ENCODE results near the gene ADORA2A. TPM values are rescaled to one million over a fixed set of nuclear protein-coding genes. Genes with fewer than 3 reads are reported as not detected.
A peak's percentile ranks its signal among the peaks of the same experiment; 100 is the strongest.

Gene ADORA2A
- total and polyA plus RNA-seq, 2 donors (not counting 1 experiment from before 2014, with no cell fraction given) = 0.78 to 1.5 TPM

DNA sequence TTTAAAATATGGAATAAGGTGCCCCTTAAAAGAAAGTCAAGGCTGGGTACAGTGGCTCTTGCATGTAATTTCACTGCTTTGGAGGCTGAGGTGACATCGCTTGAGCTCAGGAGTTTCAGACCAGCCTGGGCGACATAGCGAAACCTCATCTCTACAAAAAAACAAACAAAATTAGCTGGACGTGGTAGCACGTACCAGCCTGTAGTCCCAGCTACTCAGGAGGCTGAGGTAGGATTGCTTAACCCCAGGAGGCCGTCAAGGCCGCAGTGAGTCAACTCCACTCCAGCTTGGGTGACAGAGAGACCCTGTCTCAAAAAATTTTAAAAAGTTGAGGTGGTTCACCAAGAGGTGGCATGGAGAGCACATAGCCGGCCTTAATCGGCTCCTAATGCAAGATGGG is 17.7 kb upstream of the ADORA2A start:
- Histone ChIP-seq H3K9me3 (ENCODE audit: control insufficient read depth, insufficient read depth, low read depth, low read length) (no peaks in the 10 kb centered on the region), H3K4me1 (ENCODE audit: control insufficient read depth, extremely low read depth, insufficient read depth, low read length) (peaks cover 16% of the 10 kb centered on the region), H3K4me2 (ENCODE audit: extremely low read depth, insufficient read depth, low read length) (no peak overlapping the region), H3K36me3 (ENCODE audit: control insufficient read depth, insufficient read depth, low read length) (peaks cover 9% of the 10 kb centered on the region), H2AFZ (ENCODE audit: low read length) (no peak overlapping the region), H3K9ac (ENCODE audit: insufficient read depth, low read length) (no peak overlapping the region), H4K20me1 (ENCODE audit: control insufficient read depth, extremely low read depth, insufficient read depth, low read length) (no peaks in the 10 kb centered on the region), H3K79me2 (ENCODE audit: control insufficient read depth, insufficient read depth, low read length) (no peaks in the 10 kb centered on the region), H3K27ac (ENCODE audit: insufficient read depth, low read length) (no peak overlapping the region), H3K27me3 (ENCODE audit: control insufficient read depth, insufficient read depth, low read length) (no peaks in the 10 kb centered on the region), H3K4me3 (replicated peaks in 1 of 4; ENCODE audit: control extremely low read depth in 1 of 4, insufficient read depth in 1 of 4, low read depth in 3 of 4, low read length in 4 of 4) (no peak overlapping the region)
- DNase-seq (ENCODE audit: low read depth in 2 of 2) = no peak
- TF ChIP-seq, protein P1, sequence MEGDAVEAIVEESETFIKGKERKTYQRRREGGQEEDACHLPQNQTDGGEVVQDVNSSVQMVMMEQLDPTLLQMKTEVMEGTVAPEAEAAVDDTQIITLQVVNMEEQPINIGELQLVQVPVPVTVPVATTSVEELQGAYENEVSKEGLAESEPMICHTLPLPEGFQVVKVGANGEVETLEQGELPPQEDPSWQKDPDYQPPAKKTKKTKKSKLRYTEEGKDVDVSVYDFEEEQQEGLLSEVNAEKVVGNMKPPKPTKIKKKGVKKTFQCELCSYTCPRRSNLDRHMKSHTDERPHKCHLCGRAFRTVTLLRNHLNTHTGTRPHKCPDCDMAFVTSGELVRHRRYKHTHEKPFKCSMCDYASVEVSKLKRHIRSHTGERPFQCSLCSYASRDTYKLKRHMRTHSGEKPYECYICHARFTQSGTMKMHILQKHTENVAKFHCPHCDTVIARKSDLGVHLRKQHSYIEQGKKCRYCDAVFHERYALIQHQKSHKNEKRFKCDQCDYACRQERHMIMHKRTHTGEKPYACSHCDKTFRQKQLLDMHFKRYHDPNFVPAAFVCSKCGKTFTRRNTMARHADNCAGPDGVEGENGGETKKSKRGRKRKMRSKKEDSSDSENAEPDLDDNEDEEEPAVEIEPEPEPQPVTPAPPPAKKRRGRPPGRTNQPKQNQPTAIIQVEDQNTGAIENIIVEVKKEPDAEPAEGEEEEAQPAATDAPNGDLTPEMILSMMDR (conservative IDR thresholded peaks at IDR 0.05 in 1 of 2, IDR thresholded peaks at IDR 0.05 in 1 of 2; ENCODE audit: low read depth in 1 of 2, low read length in 2 of 2) = peak in 1 of 2 donors; percentile 1
- TF ChIP-seq EZH2 (IDR thresholded peaks at IDR 0.05; ENCODE audit: low read length, missing control alignments) = no peak

DNA sequence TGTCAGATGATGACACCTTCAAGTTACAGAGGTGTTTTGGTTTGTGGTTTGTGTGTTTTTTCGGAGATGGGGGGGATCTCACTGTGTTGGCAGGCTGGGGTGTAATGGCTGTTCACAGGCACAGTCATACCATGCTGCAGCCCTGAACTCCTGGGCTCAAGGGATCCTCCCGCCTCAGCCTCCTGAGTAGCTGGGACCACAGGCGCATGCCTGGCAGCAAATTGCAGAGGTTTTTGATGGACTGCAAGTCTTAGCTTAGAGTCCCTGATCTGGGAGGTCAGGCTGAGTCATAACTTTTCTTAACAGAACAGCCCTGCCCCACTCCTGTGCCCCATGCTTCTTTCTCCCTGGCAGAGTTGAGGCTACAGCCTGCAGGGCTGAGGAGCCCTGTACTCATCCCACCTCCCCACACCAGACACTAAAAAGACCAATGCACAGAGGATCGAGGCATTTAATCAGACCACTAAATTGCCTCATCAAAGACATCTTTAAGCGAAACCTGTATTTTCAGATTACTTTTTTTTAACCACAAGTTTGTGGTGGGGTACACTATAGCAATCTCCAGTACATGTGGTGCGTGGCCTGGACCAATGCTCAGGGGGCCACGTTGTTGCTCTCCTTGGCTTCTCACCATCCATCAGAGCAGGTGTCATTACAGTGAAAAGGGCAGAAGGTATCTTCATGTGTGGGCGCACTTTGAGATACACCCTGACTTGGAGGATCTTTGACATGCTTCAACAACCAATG is 17.1 kb upstream of the ADORA2A start:
- Histone ChIP-seq H3K27ac (ENCODE audit: insufficient read depth, low read length) (no peak overlapping the region), H3K4me3 (replicated peaks in 1 of 4; ENCODE audit: control extremely low read depth in 1 of 4, insufficient read depth in 1 of 4, low read depth in 3 of 4, low read length in 4 of 4) (no peak overlapping the region), H3K9me3 (ENCODE audit: control insufficient read depth, insufficient read depth, low read depth, low read length) (no peaks in the 10 kb centered on the region), H2AFZ (ENCODE audit: low read length) (no peak overlapping the region), H4K20me1 (ENCODE audit: control insufficient read depth, extremely low read depth, insufficient read depth, low read length) (no peaks in the 10 kb centered on the region), H3K9ac (ENCODE audit: insufficient read depth, low read length) (no peak overlapping the region), H3K79me2 (ENCODE audit: control insufficient read depth, insufficient read depth, low read length) (no peaks in the 10 kb centered on the region), H3K36me3 (ENCODE audit: control insufficient read depth, insufficient read depth, low read length) (peaks cover 12% of the 10 kb centered on the region), H3K4me2 (ENCODE audit: extremely low read depth, insufficient read depth, low read length) (no peak overlapping the region), H3K27me3 (ENCODE audit: control insufficient read depth, insufficient read depth, low read length) (no peaks in the 10 kb centered on the region), H3K4me1 (ENCODE audit: control insufficient read depth, extremely low read depth, insufficient read depth, low read length) (peaks cover 17% of the 10 kb centered on the region)
- DNase-seq (ENCODE audit: low read depth in 2 of 2) = peak; percentile 49 to 61
- TF ChIP-seq, protein P1 (conservative IDR thresholded peaks at IDR 0.05 in 1 of 2, IDR thresholded peaks at IDR 0.05 in 1 of 2; ENCODE audit: low read depth in 1 of 2, low read length in 2 of 2) = no peak
- no peak for TF ChIP-seq EZH2 (IDR thresholded peaks at IDR 0.05; ENCODE audit: low read length, missing control alignments)

DNA sequence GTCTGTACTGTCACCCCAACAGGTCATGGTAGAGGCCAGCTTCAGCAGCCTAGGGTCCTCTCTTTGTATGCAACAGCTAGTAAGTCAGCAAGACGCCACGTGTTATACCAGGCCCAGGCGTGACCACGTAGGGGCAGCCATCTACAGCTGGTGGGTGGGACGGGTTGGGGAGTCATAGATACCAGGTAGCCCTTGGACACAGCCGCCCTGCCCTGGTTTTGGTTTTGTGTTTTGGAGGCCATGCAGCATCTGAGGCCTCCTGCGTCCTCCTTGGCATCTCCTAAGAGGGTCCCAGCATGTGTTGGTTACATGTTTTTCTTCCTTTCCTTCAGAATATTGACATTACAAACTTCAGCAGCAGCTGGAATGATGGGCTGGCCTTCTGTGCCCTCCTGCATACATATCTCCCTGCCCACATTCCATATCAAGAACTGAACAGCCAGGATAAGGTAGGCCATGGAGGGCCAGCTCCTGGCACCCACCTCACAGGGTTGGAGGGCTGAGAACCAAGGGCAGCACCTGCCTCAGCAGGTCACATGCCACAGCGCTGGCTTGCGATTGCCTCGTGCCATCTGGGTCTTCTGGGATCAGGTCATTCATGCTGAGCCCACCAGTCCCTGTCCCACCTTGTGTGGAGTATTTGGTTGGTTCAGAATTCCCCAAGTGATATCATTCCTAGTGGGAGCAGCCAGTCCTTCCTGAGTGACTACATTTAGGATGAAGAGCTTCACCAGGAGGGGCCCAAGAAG is 16.0 kb upstream of the ADORA2A start:
- Histone ChIP-seq H3K36me3 (ENCODE audit: control insufficient read depth, insufficient read depth, low read length) (peaks cover 14% of the 10 kb centered on the region), H3K27ac (ENCODE audit: insufficient read depth, low read length) (no peak overlapping the region), H3K4me1 (ENCODE audit: control insufficient read depth, extremely low read depth, insufficient read depth, low read length) (peaks cover 20% of the 10 kb centered on the region), H3K4me2 (ENCODE audit: extremely low read depth, insufficient read depth, low read length) (no peak overlapping the region), H3K4me3 (replicated peaks in 1 of 4; ENCODE audit: control extremely low read depth in 1 of 4, insufficient read depth in 1 of 4, low read depth in 3 of 4, low read length in 4 of 4) (no peak overlapping the region), H3K79me2 (ENCODE audit: control insufficient read depth, insufficient read depth, low read length) (no peaks in the 10 kb centered on the region), H3K9me3 (ENCODE audit: control insufficient read depth, insufficient read depth, low read depth, low read length) (no peaks in the 10 kb centered on the region), H3K27me3 (ENCODE audit: control insufficient read depth, insufficient read depth, low read length) (no peaks in the 10 kb centered on the region), H2AFZ (ENCODE audit: low read length) (no peak overlapping the region), H3K9ac (ENCODE audit: insufficient read depth, low read length) (no peak overlapping the region), H4K20me1 (ENCODE audit: control insufficient read depth, extremely low read depth, insufficient read depth, low read length) (no peaks in the 10 kb centered on the region)
- DNase-seq (ENCODE audit: low read depth in 2 of 2) = no peak
- no peak for TF ChIP-seq EZH2 (IDR thresholded peaks at IDR 0.05; ENCODE audit: low read length, missing control alignments)
- TF ChIP-seq, protein P1 (conservative IDR thresholded peaks at IDR 0.05 in 1 of 2, IDR thresholded peaks at IDR 0.05 in 1 of 2; ENCODE audit: low read depth in 1 of 2, low read length in 2 of 2) = no peak

Data from fibroblast of lung (primary cell).